Ovary (tissue), 3 donors: Measurements from ENCODE around the gene SHC3.

ENCODE experiments used
- CTCF ChIP-seq, 3 donors: fragments of 450-650 bp in 2 of 3; fragments of 200-600 bp in 1 of 3; IDR thresholded peaks; one replicate each; pipeline versions ENCODE4 v1.5.1 to v1.8.0; 2016 to 2022; ENCODE audit warnings: antibody characterized with exemption in 3 of 3, mild to moderate bottlenecking in 1 of 3
- EP300 ChIP-seq: sonication (generic); formaldehyde crosslinking; IDR thresholded peaks from one replicate; pipeline ENCODE4 v1.6.1; 2017; ENCODE audit warnings: antibody characterized with exemption
- POLR2A ChIP-seq: fragments of 450-650 bp; IDR thresholded peaks from one replicate; pipeline ENCODE4 v1.6.1; 2017; ENCODE audit warnings: antibody characterized with exemption, mild to moderate bottlenecking, moderate library complexity
- donor health status: DM: no; HTN: no; CAD: no.

- TF ChIP-seq EP300 (no peak), CTCF (IDR thresholded peaks at IDR 0.05) (no peak), POLR2A (no peak)
These were observed 221.1 kb downstream of the SHC3 start for GRCh38 chr9:88957526-88957925.
